H1 (cell line): ENCODE results near the gene ATAD3B. TPM values are rescaled to one million over a fixed set of nuclear protein-coding genes. Genes with fewer than 3 reads are reported as not detected.
A peak's percentile ranks its signal among the peaks of the same experiment; 100 is the strongest.

Experiments used
- BCL11A ChIP-seq, 2 experiments: IDR thresholded peaks; one replicate each; pipeline ENCODE4 v1.6.1; 2011; ENCODE audit warnings: low read depth in 2 of 2, low read length in 2 of 2, mild to moderate bottlenecking in 2 of 2
- CBX5 ChIP-seq: fragments of 300-800, 300-1000 bp; sonication (generic); IDR thresholded peaks from 2 replicates; pipeline ENCODE4 v1.7.1; 2016; ENCODE audit warnings: antibody characterized with exemption, low read length, low read depth
- CEBPB ChIP-seq: IDR thresholded peaks from 2 replicates; pipeline ENCODE4 v1.6.1; 2012; ENCODE audit warnings: low read depth, low read length
- CHD1 ChIP-seq: IDR thresholded peaks from 2 replicates; pipeline ENCODE4 v1.6.1; 2012; ENCODE audit warnings: low read depth, low read length, improper control_type of control experiment
- CHD2 ChIP-seq: IDR thresholded peaks from 2 replicates; pipeline ENCODE4 v1.6.1; 2012; ENCODE audit warnings: low read length, improper control_type of control experiment
- CREB1 ChIP-seq: IDR thresholded peaks from 2 replicates; pipeline ENCODE4 v1.6.1; 2012; ENCODE audit warnings: inconsistent platforms
- E2F6 ChIP-seq: IDR thresholded peaks from 2 replicates; pipeline ENCODE4 v1.6.1; 2012; ENCODE audit warnings: inconsistent platforms
- EP300 ChIP-seq, 2 experiments: IDR thresholded peaks; 1 replicate in 1 of 2; 2 replicates in 1 of 2; pipeline ENCODE4 v1.6.1; 2011 to 2012; ENCODE audit warnings: low read depth in 2 of 2, low read length in 2 of 2, mild to moderate bottlenecking in 2 of 2, borderline replicate concordance in 1 of 2, inconsistent platforms in 1 of 2, moderate library complexity in 1 of 2
- EZH2 ChIP-seq: fragments of 200-600 bp; sonication (generic); IDR thresholded peaks from 2 replicates; pipeline ENCODE4 v1.7.1; 2012; ENCODE audit warnings: low read depth, mild to moderate bottlenecking, moderate library complexity, low read length, inconsistent platforms; ENCODE audit not compliant: severe bottlenecking
- GABPA ChIP-seq: IDR thresholded peaks from 2 replicates; pipeline ENCODE4 v1.6.1; 2011; ENCODE audit warnings: mild to moderate bottlenecking, low read length, moderate library complexity, borderline replicate concordance; ENCODE audit not compliant: insufficient read depth
- KDM4A ChIP-seq: IDR thresholded peaks from one replicate; pipeline ENCODE4 v1.7.1; 2012; ENCODE audit warnings: low read depth, mild to moderate bottlenecking, moderate library complexity, low read length, inconsistent platforms; ENCODE audit not compliant: severe bottlenecking
- MAFK ChIP-seq: IDR thresholded peaks from 2 replicates; pipeline ENCODE4 v1.6.1; 2012; ENCODE audit warnings: low read depth, mild to moderate bottlenecking, improper control_type of control experiment, low read length
- RAD21 ChIP-seq, 2 experiments: IDR thresholded peaks in 1 of 2; conservative IDR thresholded peaks in 1 of 2; 2 replicates each; pipeline ENCODE4 v1.6.1; 2011; ENCODE audit warnings: low read depth in 2 of 2, low read length in 2 of 2, improper control_type of control experiment in 1 of 2, inconsistent platforms in 1 of 2, mild to moderate bottlenecking in 1 of 2, moderate library complexity in 1 of 2
- RNF2 ChIP-seq: fragments of 200-900, 300-1000 bp; sonication (generic); IDR thresholded peaks from 2 replicates; pipeline ENCODE4 v1.7.1; 2016; ENCODE audit warnings: borderline replicate concordance, low read depth, mild to moderate bottlenecking, antibody characterized with exemption, low read length; ENCODE audit not compliant: poor library complexity, severe bottlenecking; ENCODE audit errors: missing control alignments
- RXRA ChIP-seq: IDR thresholded peaks from 2 replicates; pipeline ENCODE4 v1.6.1; 2011; ENCODE audit warnings: low read depth, mild to moderate bottlenecking, low read length, moderate library complexity; ENCODE audit not compliant: insufficient read depth
- SIRT6 ChIP-seq: IDR thresholded peaks from one replicate; pipeline ENCODE4 v1.7.1; 2012; ENCODE audit warnings: low read length, inconsistent platforms
- SP4 ChIP-seq: IDR thresholded peaks from 2 replicates; pipeline ENCODE4 v1.6.1; 2012; ENCODE audit warnings: low read length, inconsistent platforms
- SRF ChIP-seq: IDR thresholded peaks from 2 replicates; pipeline ENCODE4 v1.6.1; 2011; ENCODE audit warnings: mild to moderate bottlenecking, low read depth, low read length, moderate library complexity
- SUZ12 ChIP-seq: fragments of 200-600 bp; sonication (generic); IDR thresholded peaks from 2 replicates; pipeline ENCODE4 v1.6.1; 2012; ENCODE audit warnings: mild to moderate bottlenecking, inconsistent platforms, low read length, moderate library complexity, mixed read lengths
- TAF1 ChIP-seq: IDR thresholded peaks from 2 replicates; pipeline ENCODE4 v1.6.1; 2011; ENCODE audit warnings: mild to moderate bottlenecking, low read depth, low read length
- TBP ChIP-seq: IDR thresholded peaks from 2 replicates; pipeline ENCODE4 v1.6.1; 2011; ENCODE audit warnings: low read depth, low read length, improper control_type of control experiment
- ZNF274 ChIP-seq: IDR thresholded peaks from 2 replicates; pipeline ENCODE4 v1.7.0; 2012; ENCODE audit warnings: low read length, borderline replicate concordance; ENCODE audit errors: extremely low read depth
- polyA plus RNA-seq, 7 experiments: library from polyadenylated mRNA; depleted of rRNA in 3 of 7; stranded (reverse) in 5 of 7; unstranded in 2 of 7; fragments of >200 nt in 5 of 7; fragments of 200-250 nt in 2 of 7; gene quantifications; 1 replicate in 5 of 7; 2 replicates in 1 of 7; 4 replicates in 1 of 7; pipeline versions ENCODE4 v1.2.1 to v1.2.3, GENCODE V29; 2011 to 2013; ENCODE audit warnings: missing spikeins in 2 of 7, mixed read lengths in 2 of 7
- total RNA-seq: library from RNA; stranded (reverse); fragmentation: NEBNext Ultra II Directional; extraction: Animal tissue kit (Norgen Biotek cat#: 25700); gene quantifications from 2 replicates; pipeline ENCODE4 v1.2.1, GENCODE V29; 2021

Gene ATAD3B
- total and polyA plus RNA-seq, 2 of the 8 experiments (the other 6 are each of a cell fraction or from before 2014, with no cell fraction given) = 31.3 to 63.0 TPM

GRCh38 chr1:1539310-1540089, 67.9 kb downstream of the ATAD3B start (continued):
- peak; percentile 46 for TF ChIP-seq KDM4A
- TF ChIP-seq SP4 = no peak
- TF ChIP-seq SIRT6 = no peak
- TF ChIP-seq SRF = no peak
- no peak for TF ChIP-seq RXRA
- TF ChIP-seq TBP = no peak
- no peak for TF ChIP-seq CHD1
- no peak for TF ChIP-seq SUZ12
- TF ChIP-seq GABPA = no peak
- TF ChIP-seq CHD2 = no peak
- no peak for TF ChIP-seq EP300 (IDR thresholded peaks at IDR 0.05; ENCODE audit: borderline replicate concordance in 1 of 2, low read depth in 2 of 2, low read length in 2 of 2)
- TF ChIP-seq ZNF274 = no peak
- peak; percentile 21; the same call in 1 of the 2 replicates for TF ChIP-seq CREB1
- 0 out of 2 replicates have a peak, but pooled peaks have one; percentile 10 for TF ChIP-seq E2F6
- no peak for TF ChIP-seq EZH2
- TF ChIP-seq RAD21 (IDR thresholded peaks at IDR 0.05 in 1 of 2, conservative IDR thresholded peaks at IDR 0.05 in 1 of 2; ENCODE audit: low read depth in 2 of 2, low read length in 2 of 2) = no peak
- TF ChIP-seq TAF1 = no peak
- no peak for TF ChIP-seq CEBPB
- no peak for TF ChIP-seq MAFK
- TF ChIP-seq BCL11A (IDR thresholded peaks at IDR 0.05; ENCODE audit: low read depth in 2 of 2, low read length in 2 of 2) = no peak
- no peak for TF ChIP-seq RNF2
- TF ChIP-seq CBX5 = no peak
